Activated CD4-positive, CD25-positive, alpha-beta regulatory T cell treated with anti-CD3 and anti-CD28 coated beads, Interleukin-2, amount 50 U/mL, for 72 hours (primary cell): ENCODE measurements around the gene PATE2.

ENCODE experiments used
- DNase-seq: peaks from one replicate; pipeline ENCODE4 v3.0.0; 2021

PATE2 gene

GRCh38 chr11:125778728-125779127 lies at the start of gene PATE2:
PATE2 (minus strand) TSS chr11:125778828; CDS start chr11:125778773, 55 bp downstream.
- DNase-seq: no peak

GRCh38 chr11:125807909-125808308 lies 29.3 kb upstream of the PATE2 start:
- no peak for DNase-seq

- DNase-seq: no peak
Observed at GRCh38 chr11:125802387-125802786, 23.8 kb upstream of the PATE2 start.

- DNase-seq: no peak
Observed at GRCh38 chr11:125799808-125800207, 21.2 kb upstream of the PATE2 start.

GRCh38 chr11:125797641-125798040 lies 19.0 kb upstream of the PATE2 start:
- DNase-seq: no peak

- no peak for DNase-seq
Observed at GRCh38 chr11:125790825-125791224, 12.2 kb upstream of the PATE2 start.

GRCh38 chr11:125787827-125788226 lies 9.2 kb upstream of the PATE2 start, which contains the start of gene PATE3:
PATE3 (plus strand) TSS chr11:125788127; CDS start chr11:125788152, 25 bp downstream.
- no peak for DNase-seq

- DNase-seq: no peak
Observed at GRCh38 chr11:125784678-125785077, 6.0 kb upstream of the PATE2 start.

GRCh38 chr11:125777309-125777708 lies 1.3 kb downstream of the PATE2 start:
- no peak for DNase-seq

GRCh38 chr11:125773516-125773915 lies 5.1 kb downstream of the PATE2 start:
- no peak for DNase-seq

- DNase-seq: no peak
Observed at GRCh38 chr11:125772834-125773505, 5.7 kb downstream of the PATE2 start.

GRCh38 chr11:125770583-125770982 lies 8.0 kb downstream of the PATE2 start:
- no peak for DNase-seq

- DNase-seq: no peak
Observed at GRCh38 chr11:125768336-125769046, 10.1 kb downstream of the PATE2 start.

- DNase-seq: no peak
Observed at GRCh38 chr11:125766251-125766650, 12.4 kb downstream of the PATE2 start.

GRCh38 chr11:125763483-125763882 lies 15.1 kb downstream of the PATE2 start:
- DNase-seq: no peak

GRCh38 chr11:125762445-125762844 lies 16.2 kb downstream of the PATE2 start:
- DNase-seq: no peak

GRCh38 chr11:125756050-125756449 lies 22.6 kb downstream of the PATE2 start:
- DNase-seq: no peak

- DNase-seq: no peak
Observed at GRCh38 chr11:125750629-125751028, 28.0 kb downstream of the PATE2 start.

- no peak for DNase-seq
Observed at GRCh38 chr11:125745979-125746378, 32.6 kb downstream of the PATE2 start, which contains the start of gene PATE1. PATE1 (plus strand) TSS chr11:125746279; CDS start chr11:125746305, 26 bp downstream.

GRCh38 chr11:125743681-125744080 lies 34.9 kb downstream of the PATE2 start:
- DNase-seq: no peak

GRCh38 chr11:125740617-125741016 lies 38.0 kb downstream of the PATE2 start:
- DNase-seq: no peak

- DNase-seq: no peak
Observed at GRCh38 chr11:125728969-125729368, 49.7 kb downstream of the PATE2 start.
